Gastrocnemius medialis (tissue), 4 donors: Measurements from ENCODE around the gene ATP6V1G2.

Experiments used
- CTCF ChIP-seq, 5 experiments: fragments of 450-650 bp in 3 of 5; fragments of 200-600 bp in 2 of 5; sonication (generic) in 2 of 5; IDR thresholded peaks in 4 of 5; conservative IDR thresholded peaks in 1 of 5; 1 replicate in 4 of 5; 2 replicates in 1 of 5; pipeline ENCODE4 v1.5.1; 2016 to 2019; ENCODE audit warnings: antibody characterized with exemption in 5 of 5, mild to moderate bottlenecking in 3 of 5, moderate library complexity in 3 of 5
- POLR2A ChIP-seq, 2 donors: fragments of 450-650 bp; IDR thresholded peaks; one replicate each; pipeline ENCODE4 v1.6.1; 2017; ENCODE audit warnings: antibody characterized with exemption in 2 of 2, mild to moderate bottlenecking in 2 of 2, moderate library complexity in 2 of 2

- TF ChIP-seq CTCF (IDR thresholded peaks at IDR 0.05 in 4 of 5, conservative IDR thresholded peaks at IDR 0.05 in 1 of 5) (no peak), POLR2A (IDR thresholded peaks at IDR 0.05) (no peak)
Measured at GRCh38 chr6:31587791-31588777, 41.7 kb upstream of the ATP6V1G2 start.
